ENCODE measurements around the gene FSTL4. TPM values are rescaled to one million over a fixed set of nuclear protein-coding genes. Genes with fewer than 3 reads are reported as not detected.

Gene FSTL4
- total RNA-seq, 2 donors from 2014 or later = not detected

GRCh38 chr5:133637206-133637605 is 24.9 kb upstream of the FSTL4 start:
- Mint-ChIP-seq H3K27me3 (peaks cover 34 to 47% of the 10 kb centered on the region in 2 donors), H3K36me3 (no peaks in the 10 kb centered on the region), H3K4me3 (no peak overlapping the region), H3K4me1 (ENCODE audit: low read depth in 2 of 2) (no peaks in the 10 kb centered on the region), H3K27ac (no peak overlapping the region), H3K9me3 (no peaks in the 10 kb centered on the region)
- no peak for DNase-seq (ENCODE audit: low spot score)
- ATAC-seq = no peak

DNA sequence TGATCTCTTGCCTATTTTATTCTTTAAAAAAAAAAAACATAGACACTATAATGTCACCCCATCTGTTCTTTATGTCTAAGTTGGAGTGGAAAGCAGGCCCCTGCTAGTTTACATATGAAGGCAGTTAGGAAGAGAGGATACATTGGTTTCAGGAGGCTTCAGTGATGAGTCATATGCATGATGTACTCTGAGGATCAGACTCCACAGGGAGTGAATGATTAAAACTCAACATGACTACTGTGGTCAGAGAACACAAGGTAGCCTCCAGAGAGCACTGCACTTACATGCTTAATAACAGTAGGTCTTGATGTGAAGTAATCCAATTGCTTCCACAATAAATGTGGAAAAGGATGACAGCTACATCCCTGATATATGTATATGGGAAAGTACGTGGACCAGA is 22.7 kb upstream of the FSTL4 start:
- DNase-seq (ENCODE audit: low spot score) (no peak), ATAC-seq (no peak)
- no peak overlapping the region for H3K27ac Mint-ChIP-seq
- no peaks in the 10 kb centered on the region for H3K4me1 Mint-ChIP-seq (ENCODE audit: low read depth in 2 of 2)
- no peaks in the 10 kb centered on the region for H3K9me3 Mint-ChIP-seq
- no peak overlapping the region for H3K4me3 Mint-ChIP-seq
- no peaks in the 10 kb centered on the region for H3K36me3 Mint-ChIP-seq
- peaks cover 38% of the 10 kb centered on the region in 2 donors for H3K27me3 Mint-ChIP-seq

GRCh38 chr5:133627180-133627579 is 14.8 kb upstream of the FSTL4 start:
- Mint-ChIP-seq H3K9me3 (no peaks in the 10 kb centered on the region), H3K27ac (no peak overlapping the region), H3K27me3 (peaks cover 33 to 46% of the 10 kb centered on the region in 2 donors), H3K4me3 (no peak overlapping the region), H3K36me3 (no peaks in the 10 kb centered on the region), H3K4me1 (ENCODE audit: low read depth in 2 of 2) (no peaks in the 10 kb centered on the region)
- ATAC-seq (no peak), DNase-seq (ENCODE audit: low spot score) (no peak)

GRCh38 chr5:133624316-133624715 is 12.0 kb upstream of the FSTL4 start:
- Mint-ChIP-seq H3K27me3 (peaks cover 30 to 31% of the 10 kb centered on the region in 2 donors), H3K4me3 (no peak overlapping the region), H3K9me3 (no peaks in the 10 kb centered on the region), H3K4me1 (ENCODE audit: low read depth in 2 of 2) (no peaks in the 10 kb centered on the region), H3K27ac (no peak overlapping the region), H3K36me3 (no peaks in the 10 kb centered on the region)
- ATAC-seq (no peak), DNase-seq (ENCODE audit: low spot score) (no peak)

- Mint-ChIP-seq H3K27ac (no peak overlapping the region), H3K9me3 (no peaks in the 10 kb centered on the region), H3K27me3 (peaks cover 37 to 38% of the 10 kb centered on the region in 2 donors), H3K4me1 (ENCODE audit: low read depth in 2 of 2) (peaks cover under 1 to 6% of the 10 kb centered on the region in 2 donors), H3K4me3 (no peak overlapping the region), H3K36me3 (no peaks in the 10 kb centered on the region)
- DNase-seq (ENCODE audit: low spot score) = no peak
- no peak for ATAC-seq
Measured at GRCh38 chr5:133618141-133618540, 5.8 kb upstream of the FSTL4 start.

GRCh38 chr5:133613743-133614142 is 1.4 kb upstream of the FSTL4 start:
- H3K4me3 Mint-ChIP-seq = no peak overlapping the region
- H3K9me3 Mint-ChIP-seq = no peaks in the 10 kb centered on the region
- DNase-seq (ENCODE audit: low spot score) (no peak), ATAC-seq (no peak)
- no peak overlapping the region for H3K27ac Mint-ChIP-seq
- peaks cover 5 to 9% of the 10 kb centered on the region in 2 donors for H3K4me1 Mint-ChIP-seq (ENCODE audit: low read depth in 2 of 2)
- peaks cover 43 to 52% of the 10 kb centered on the region in 2 donors for H3K27me3 Mint-ChIP-seq
- H3K36me3 Mint-ChIP-seq = no peaks in the 10 kb centered on the region

- Mint-ChIP-seq H3K4me1 (ENCODE audit: low read depth in 2 of 2) (peaks cover 5 to 7% of the 10 kb centered on the region in 2 donors), H3K36me3 (no peaks in the 10 kb centered on the region), H3K4me3 (peak overlapping the region; percentile 56), H3K27me3 (peaks cover 43 to 53% of the 10 kb centered on the region in 2 donors), H3K27ac (no peak overlapping the region), H3K9me3 (no peaks in the 10 kb centered on the region)
- DNase-seq (ENCODE audit: low spot score) (no peak), ATAC-seq (no peak)
Measured at GRCh38 chr5:133613184-133613583, 843 bp upstream of the FSTL4 start.

DNA sequence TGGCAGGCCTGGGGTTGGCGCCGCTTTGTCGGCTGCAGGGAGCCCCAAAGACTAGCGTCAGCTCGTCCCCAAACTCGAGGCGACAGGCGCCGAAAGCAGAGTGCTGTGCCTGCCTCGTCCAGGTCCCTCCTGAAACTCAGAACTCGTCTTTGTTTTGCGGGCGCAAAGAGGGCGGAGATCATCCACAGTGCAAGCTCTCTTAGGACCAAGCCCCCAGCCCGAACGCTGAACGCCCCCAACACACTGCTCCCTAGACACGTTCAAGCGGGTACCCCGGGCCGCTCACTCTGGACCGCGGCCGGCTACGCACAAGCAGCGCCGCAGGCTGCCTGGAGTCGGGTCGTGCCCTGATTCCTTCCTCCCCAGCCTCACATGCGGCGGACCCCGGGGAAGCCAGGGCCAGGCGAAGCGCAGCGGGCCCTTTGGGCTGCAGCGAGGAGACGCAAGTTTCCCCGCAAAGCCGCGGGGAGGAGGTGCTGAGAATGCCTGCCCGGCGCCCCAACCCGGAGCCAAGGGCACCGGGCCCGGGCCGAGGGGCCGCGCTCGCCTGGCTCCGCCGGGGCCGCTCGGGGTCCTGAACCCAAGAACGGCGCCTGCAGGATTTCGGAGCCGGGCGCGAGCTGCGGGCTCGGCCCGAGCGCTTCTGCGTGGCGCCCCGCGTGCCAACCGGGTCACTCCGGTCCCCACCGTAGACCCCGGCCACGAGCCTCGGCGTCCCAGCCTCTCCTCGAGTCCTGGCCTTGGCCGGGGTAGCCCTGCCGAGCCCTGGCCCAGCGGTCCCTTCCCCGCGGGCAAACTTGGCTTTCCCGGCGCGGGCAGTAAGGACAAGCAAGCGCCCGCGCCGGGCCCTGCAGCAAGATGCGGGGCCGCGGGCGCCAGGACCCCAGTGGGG is 738 bp downstream of the FSTL4 start:
- DNase-seq (ENCODE audit: low spot score) = no peak
- ATAC-seq = peak in 1 of 2 donors; percentile 26
- no peak overlapping the region for H3K27ac Mint-ChIP-seq
- H3K4me1 Mint-ChIP-seq (ENCODE audit: low read depth in 2 of 2) = peaks cover 4 to 5% of the 10 kb centered on the region in 2 donors
- no peaks in the 10 kb centered on the region for H3K9me3 Mint-ChIP-seq
- peaks cover 41 to 56% of the 10 kb centered on the region in 2 donors for H3K27me3 Mint-ChIP-seq
- H3K36me3 Mint-ChIP-seq = no peaks in the 10 kb centered on the region
- H3K4me3 Mint-ChIP-seq = no peak overlapping the region

GRCh38 chr5:133610489-133611356 is 1.6 kb downstream of the FSTL4 start:
- peaks cover 41 to 57% of the 10 kb centered on the region in 2 donors for H3K27me3 Mint-ChIP-seq
- H3K4me1 Mint-ChIP-seq (ENCODE audit: low read depth in 2 of 2) = peaks cover 4 to 5% of the 10 kb centered on the region in 2 donors
- no peaks in the 10 kb centered on the region for H3K36me3 Mint-ChIP-seq
- H3K9me3 Mint-ChIP-seq = no peaks in the 10 kb centered on the region
- H3K4me3 Mint-ChIP-seq = no peak overlapping the region
- DNase-seq (ENCODE audit: low spot score) = no peak
- H3K27ac Mint-ChIP-seq = no peak overlapping the region
- ATAC-seq = peak; percentile 69 to 78

DNA sequence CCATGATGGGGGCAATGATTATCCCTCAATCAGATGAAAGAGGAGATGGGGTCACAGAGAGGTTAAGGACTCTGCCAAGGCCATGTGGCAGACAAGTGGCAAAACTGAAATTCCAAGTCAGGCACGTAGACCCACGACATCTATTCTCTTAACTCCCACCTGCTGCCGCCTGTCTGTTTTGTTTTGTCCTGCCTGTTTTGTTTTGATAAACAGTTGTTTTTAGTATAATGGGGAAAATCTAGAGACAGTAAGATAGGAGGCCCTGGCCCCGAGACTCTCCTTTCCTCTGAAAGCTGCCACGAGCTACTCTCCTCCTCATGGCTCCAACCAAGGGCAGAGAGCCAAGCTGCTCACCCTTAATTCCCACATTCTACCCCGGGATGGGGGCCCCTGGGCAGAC is 4.9 kb downstream of the FSTL4 start:
- H3K27me3 Mint-ChIP-seq = peaks cover 18 to 36% of the 10 kb centered on the region in 2 donors

GRCh38 chr5:133606835-133607234 is 5.5 kb downstream of the FSTL4 start:
- Mint-ChIP-seq H3K9me3 (no peaks in the 10 kb centered on the region), H3K4me3 (no peak overlapping the region), H3K36me3 (no peaks in the 10 kb centered on the region), H3K27me3 (peaks cover 18 to 41% of the 10 kb centered on the region in 2 donors), H3K27ac (no peak overlapping the region), H3K4me1 (ENCODE audit: low read depth in 2 of 2) (no peaks in the 10 kb centered on the region)
- DNase-seq (ENCODE audit: low spot score) (no peak), ATAC-seq (no peak)

More for the DNA sequence above, 4.9 kb downstream of the FSTL4 start:
- no peak for DNase-seq (ENCODE audit: low spot score)
- Mint-ChIP-seq H3K27ac (no peak overlapping the region), H3K4me3 (no peak overlapping the region), H3K9me3 (no peaks in the 10 kb centered on the region), H3K4me1 (ENCODE audit: low read depth in 2 of 2) (no peaks in the 10 kb centered on the region), H3K36me3 (no peaks in the 10 kb centered on the region)
- ATAC-seq = no peak

- no peaks in the 10 kb centered on the region for H3K9me3 Mint-ChIP-seq
- no peak overlapping the region for H3K27ac Mint-ChIP-seq
- ATAC-seq (peak; percentile 9 to 40), DNase-seq (ENCODE audit: low spot score) (no peak)
- peaks cover 16 to 46% of the 10 kb centered on the region in 2 donors for H3K27me3 Mint-ChIP-seq
- no peaks in the 10 kb centered on the region for H3K36me3 Mint-ChIP-seq
- no peak overlapping the region for H3K4me3 Mint-ChIP-seq
- H3K4me1 Mint-ChIP-seq (ENCODE audit: low read depth in 2 of 2) = no peaks in the 10 kb centered on the region
Measured at GRCh38 chr5:133605323-133605722, 7.0 kb downstream of the FSTL4 start.

- Mint-ChIP-seq H3K27ac (no peak overlapping the region), H3K4me3 (no peak overlapping the region), H3K4me1 (ENCODE audit: low read depth in 2 of 2) (no peaks in the 10 kb centered on the region), H3K9me3 (no peaks in the 10 kb centered on the region), H3K27me3 (peaks cover 3 to 30% of the 10 kb centered on the region in 2 donors), H3K36me3 (no peaks in the 10 kb centered on the region)
- DNase-seq (ENCODE audit: low spot score) (no peak), ATAC-seq (no peak)
Measured at GRCh38 chr5:133603711-133604110, 8.6 kb downstream of the FSTL4 start.
